Cortex of kidney (tissue), 1 donor: ENCODE results near the gene A4GNT.
"Not testable (repeated sequence)": the region's sequence is repeated elsewhere in the genome, so short reads cannot be mapped to it uniquely, and the experiment has no call there.

Experiments used
- DNase-seq: peaks from one replicate; lab custom pipeline; 2025; lab: John Stamatoyannopoulos, UW

A4GNT gene

DNA sequence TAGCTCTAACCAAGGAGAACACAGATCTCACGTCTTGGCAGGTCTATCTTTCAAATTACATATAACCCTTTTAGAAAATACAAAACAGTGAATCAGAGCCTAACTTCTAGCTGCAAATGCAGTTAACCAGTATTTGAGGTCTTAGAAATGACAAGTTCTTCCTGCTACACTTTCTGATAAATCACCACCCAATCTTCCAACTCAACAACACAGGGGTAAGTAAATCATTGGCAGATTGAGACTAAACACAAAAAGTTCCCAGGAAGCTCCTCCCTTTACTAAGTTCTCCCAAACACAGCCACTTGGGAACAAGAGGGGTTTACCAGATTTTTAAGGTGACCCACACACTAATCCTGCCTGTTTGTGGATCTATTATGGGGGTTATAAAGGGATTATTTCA, at the start of gene A4GNT:
TSS of gene A4GNT (minus strand) at position 152 of the 400 bp plus-strand sequence. CDS start 1,134 bp downstream, outside the sequence.
- DNase-seq: no peak

DNA sequence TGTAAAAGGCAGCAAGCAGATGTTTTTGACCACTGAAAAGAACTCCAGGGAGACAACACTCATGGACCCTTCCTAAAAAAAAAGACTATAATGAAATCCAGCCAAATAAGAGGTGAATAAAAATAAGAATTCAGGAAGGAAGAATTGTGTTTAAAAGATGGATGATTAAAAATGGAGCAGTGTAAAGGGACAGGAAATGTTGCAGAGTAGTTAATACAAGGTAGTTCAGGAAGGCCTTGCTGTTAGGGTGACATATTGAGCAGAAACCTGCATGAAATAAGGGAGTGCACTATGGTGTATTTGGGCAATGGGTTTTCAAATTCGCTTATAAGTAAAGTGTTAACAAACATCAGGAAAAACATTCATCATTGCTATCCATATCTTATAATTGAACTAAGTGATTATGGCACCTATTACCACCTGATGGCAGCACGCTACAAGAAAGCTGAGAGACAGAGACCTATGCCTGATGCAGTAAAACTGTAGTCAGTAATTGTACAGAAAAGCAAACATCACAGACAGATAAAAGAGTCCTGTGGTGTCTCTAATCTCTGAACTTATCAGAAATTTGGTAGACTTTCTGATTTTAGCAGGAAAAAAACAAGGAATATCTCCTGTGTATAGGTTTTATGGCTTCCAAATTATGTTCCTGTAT, 48.3 kb upstream of the A4GNT start:
- DNase-seq: no peak

GRCh38 chr3:138174421-138175131, 42.4 kb upstream of the A4GNT start, which contains the start of gene DBR1:
Gene DBR1 (minus strand): TSS chr3:138174921. CDS start chr3:138174795, 126 bp downstream.
- DNase-seq: peak; percentile 21

DNA sequence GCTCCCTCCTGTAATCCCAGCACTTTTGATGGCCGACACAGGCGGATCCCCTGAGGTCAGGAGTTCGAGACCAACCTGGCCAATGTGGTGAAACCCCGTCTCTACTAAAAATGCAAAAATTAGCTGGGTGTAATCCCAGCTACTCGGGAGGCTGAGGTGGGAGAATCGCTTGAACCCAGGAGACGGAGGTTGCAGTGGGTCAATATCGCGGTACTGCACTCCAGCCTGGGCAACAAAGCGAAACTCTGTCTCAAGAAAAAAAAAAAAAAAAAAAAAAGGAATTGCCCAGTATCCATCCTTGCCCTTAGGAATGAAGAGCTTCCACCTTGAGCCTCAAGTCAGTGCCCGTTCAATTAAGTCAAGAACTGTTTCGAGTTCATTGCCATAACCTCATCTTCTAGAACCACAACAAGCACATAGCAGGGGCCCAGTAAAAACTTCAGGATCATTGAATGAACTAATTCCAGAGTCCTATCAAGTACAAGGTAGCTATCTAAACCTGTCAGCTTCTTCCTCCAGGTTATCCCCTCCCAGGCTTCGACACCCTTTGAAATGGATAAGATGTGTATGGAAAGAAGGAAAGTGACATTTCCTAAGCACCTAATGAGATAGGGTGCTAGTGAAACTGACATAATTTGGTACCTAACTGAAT, 41.7 kb upstream of the A4GNT start:
- DNase-seq: no peak

DNA sequence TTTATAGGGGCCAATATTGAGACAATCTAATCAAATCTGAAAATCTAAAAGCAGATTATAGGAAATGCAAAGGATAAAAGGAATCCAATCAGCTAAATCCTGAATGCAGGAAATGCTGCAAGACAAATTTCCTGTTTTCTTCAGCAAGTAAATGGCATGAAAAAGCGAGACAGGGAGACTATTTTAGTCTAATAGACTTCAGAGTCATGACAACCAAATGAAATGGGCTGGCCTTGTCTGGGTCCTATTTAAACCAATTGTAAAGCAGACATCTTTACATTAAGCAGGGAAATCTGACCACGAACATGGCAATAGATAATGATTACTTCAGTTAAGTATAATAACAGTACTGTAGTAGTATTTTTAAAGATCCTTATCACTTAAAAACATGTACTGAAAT, 40.4 kb upstream of the A4GNT start:
- DNase-seq: no peak

GRCh38 chr3:138165061-138165460, 32.9 kb upstream of the A4GNT start:
- no peak for DNase-seq

GRCh38 chr3:138157743-138158142, 25.6 kb upstream of the A4GNT start:
- no peak for DNase-seq

DNA sequence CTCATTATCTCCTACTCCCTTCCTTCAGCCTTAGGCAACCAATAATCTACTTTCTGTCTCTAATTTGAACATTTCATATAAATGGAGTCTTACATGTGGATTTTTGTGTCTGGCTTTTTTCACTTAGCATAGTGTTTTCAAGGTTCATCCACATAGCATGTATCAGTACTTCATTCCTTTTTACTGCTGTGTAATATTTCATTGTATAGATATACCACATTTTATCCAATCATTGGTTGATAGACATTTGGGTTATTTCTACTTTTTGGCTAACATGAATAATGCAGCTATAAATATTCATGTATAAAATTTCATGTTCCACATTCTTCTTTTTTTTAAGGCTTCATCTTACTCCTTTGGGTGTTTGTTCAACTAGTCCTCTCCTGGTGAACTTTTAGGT, 22.3 kb upstream of the A4GNT start:
- DNase-seq: no peak

DNA sequence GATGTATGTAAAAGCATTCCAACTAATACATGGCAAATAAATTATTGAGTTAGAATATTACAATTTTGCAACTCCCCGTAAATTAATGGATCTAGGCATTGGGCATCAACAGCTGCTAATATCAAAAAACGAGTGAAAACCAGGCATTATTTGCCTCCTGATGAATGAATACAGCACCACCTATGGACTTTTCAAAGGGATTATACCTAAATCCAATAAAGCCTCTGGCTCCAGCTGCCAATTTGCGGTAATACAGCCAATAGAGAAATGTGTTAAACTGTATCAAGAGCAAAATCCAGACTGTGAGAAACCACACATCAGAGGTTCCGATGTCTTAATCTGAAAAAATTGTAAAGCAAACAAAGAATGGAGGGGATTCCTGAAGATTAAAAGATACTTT, 16.3 kb upstream of the A4GNT start:
- DNase-seq: no peak

GRCh38 chr3:138142181-138142580, 10.0 kb upstream of the A4GNT start:
- not testable (repeated sequence) for DNase-seq

DNA sequence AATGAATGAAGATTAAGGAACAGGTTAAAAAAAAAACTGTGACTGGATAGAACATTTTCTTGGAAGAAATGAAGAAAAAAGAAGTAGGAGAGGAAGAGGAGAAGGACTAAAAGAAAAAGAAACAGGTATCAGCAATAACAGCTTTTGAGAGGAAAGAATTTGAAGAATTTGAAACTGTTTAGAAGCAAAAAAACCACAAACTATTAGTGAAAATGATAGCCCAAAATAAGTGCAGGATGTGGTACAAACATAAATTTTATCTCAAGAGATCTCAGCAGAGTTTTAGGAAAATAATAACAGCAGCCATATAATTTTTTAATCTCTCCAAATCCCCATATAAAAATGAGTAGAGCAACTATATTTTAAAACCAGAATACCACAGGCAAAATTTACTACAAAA, 8.8 kb upstream of the A4GNT start:
- no peak for DNase-seq

- DNase-seq: no peak
Measured at GRCh38 chr3:138139691-138140090, 7.5 kb upstream of the A4GNT start.

DNA sequence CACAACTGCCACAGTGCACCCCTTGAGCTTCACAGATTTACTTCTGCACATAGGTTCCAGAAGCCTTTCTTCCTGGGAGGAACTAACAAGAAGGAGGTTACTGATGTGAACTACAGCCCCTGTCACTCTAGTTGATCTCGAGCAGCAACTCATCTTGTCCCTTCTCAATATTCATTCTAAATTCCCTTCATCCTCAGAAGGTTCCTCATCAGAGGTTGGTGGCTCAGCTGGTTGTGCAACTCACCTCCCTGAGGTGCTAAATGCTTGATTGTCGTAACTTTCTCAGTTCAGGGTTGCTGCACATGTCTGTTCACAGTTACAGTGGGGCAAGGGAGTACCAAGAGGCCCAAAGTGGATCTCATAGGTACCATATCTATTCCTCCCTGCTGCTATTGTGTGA, 5.7 kb upstream of the A4GNT start:
- no peak for DNase-seq

DNA sequence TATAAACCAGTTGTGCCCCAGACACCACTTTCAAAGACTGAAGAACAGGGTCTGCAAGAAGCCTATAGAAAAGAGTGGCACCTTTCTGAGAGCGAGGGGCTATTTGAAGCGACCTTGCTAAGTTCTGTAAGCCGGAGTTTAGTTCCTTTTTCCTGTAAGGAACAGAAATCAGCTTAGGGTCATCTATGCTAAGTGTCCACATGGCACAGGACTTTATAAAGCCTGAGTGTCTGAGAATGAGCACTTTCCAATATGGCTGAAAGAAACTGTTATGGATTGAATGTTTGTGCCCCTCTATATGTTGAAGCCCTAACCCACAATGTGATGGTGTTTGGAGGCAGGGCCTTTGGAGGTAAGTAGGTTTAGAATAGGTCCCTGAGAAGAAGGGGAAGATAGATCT, 4.0 kb upstream of the A4GNT start:
- DNase-seq: no peak

- no peak for DNase-seq
Measured at GRCh38 chr3:138135833-138136194, 3.6 kb upstream of the A4GNT start.

DNA sequence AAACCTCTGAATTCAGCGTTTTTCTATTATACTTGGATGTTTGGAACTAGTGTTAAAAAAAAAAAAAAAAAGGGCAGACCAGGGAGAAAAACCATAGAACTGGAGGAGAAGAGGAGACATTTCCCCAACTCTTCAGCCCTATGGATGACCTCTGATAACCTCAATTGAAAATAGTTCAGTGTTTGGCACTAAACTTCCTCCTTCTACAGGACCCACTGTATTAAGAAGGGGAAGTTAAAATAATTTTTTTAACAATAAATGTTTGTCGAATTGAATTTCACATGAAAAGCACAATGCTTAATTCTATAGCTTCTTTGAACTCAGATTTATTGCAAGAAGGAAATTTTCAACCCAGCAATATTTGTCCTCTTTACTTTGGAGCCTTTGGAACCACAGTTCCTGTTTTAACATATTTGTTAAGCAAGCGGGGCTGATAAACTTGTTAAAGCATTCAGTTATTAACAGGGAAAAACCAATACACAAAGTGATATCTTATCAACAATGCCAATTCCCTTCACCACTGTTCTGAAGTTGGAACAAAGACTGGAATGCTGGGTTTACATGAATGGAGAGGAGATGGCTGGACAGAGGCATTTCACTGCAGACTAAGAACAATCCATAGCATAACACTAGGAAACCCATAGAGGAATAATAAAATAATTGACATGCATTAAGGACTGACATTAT, 3.1 kb upstream of the A4GNT start:
- no peak for DNase-seq

DNA sequence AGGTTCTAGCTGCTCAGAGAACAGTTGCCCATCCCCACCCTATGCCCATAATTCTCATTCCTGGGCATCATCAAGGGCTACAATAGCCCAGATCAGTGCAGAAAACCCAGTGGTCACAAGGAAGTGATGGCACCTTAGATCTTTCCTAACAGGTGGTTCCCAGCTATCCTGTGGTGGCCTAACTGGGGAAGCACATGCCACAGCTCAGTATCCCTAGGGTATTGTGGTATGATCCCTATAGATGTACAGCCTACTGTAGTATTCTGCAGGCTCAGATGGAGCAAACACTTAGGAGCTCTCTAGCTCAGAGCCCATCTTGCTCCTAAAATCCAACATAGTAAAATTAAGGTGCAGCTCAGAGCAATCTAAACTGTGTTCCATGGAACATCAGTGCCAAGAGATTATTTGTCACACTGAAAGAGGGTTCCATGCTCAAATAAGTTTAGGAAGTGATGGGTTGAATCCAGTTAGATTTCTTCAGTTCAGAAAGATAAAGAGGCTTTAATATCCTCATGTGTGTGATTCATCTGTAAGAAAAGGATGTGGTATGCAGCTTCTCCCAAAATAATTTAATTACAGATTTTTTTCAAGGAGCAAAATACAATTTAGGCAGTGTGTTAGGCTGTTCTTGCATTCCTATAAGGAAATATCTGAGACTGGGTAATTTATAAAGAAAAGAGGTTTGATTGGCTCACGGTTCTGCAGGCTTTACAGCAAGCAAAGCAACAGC, 4.4 kb downstream of the A4GNT start:
- DNase-seq: no peak

DNA sequence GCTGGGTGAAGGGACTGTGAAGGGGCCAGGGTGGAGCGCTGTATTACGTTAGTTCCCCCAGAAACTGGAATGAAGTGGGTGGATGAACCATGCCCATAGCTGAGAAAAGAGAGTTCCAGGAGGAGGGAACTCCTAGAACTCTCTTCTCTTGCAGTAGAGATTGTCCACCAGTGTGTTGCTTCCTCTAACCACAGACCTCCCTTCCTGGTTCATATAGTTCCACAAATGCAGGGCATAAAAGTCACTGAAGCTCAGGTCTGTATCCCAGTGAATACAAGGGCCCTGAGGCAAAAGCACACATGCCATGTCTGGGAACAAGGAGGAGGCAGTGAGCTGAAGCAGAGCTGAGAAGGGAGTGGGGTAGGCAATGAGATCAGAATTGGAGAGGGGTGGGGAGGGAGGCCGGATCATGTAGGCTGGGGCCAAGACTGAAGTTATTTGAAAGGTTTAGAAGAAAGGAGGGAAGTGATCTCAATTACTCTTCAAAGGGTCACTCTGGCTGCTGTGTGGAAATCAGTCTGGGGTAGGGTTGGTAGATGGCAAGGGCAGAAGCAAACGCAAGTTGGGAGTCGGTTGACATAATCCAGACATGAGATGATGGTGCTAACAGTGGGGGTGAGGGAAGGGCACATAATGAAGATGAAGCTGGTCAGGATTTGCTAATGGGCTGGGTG, 6.5 kb downstream of the A4GNT start:
- no peak for DNase-seq

GRCh38 chr3:138124706-138125355, 7.4 kb downstream of the A4GNT start:
- DNase-seq: no peak

- no peak for DNase-seq
Measured at GRCh38 chr3:138124188-138124587, 8.0 kb downstream of the A4GNT start.

DNA sequence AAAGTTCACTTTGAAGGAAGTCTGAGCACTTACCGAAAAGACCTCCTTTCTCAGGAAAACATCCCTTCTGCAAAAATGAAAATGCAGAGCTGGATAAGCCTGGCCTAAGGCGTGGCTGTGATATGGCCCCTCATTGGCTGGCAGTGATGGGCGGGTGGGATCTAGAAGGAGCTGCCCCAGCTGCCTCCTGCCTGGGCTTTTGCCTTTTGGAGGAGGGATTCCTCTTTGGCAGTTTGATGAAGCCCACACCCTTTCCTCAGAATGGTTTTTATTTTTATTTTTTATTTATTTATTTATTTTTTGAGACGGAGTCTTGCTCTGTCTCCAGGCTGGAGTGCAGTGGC, 12.8 kb downstream of the A4GNT start:
- no peak for DNase-seq
